OCI-LY3 (cell line): ENCODE data around the gene MCUB.

Source experiments
- H2AFZ ChIP-seq: fragments of 200-600, 300-600 bp; shearing (Covaris generic); 2 replicates; pipeline ENCODE4 v1.6.0; 2014; ENCODE audit warnings: antibody characterized with exemption, low read depth, low read length
- H3K27ac ChIP-seq: fragments of 200-600, 300-600 bp; sonication (generic); 2 replicates; pipeline ENCODE4 v1.5.1; 2014; ENCODE audit warnings: mild to moderate bottlenecking, low read length, moderate library complexity, mixed read lengths
- H3K27me3 ChIP-seq: fragments of 200-600, 300-600 bp; sonication (generic); 2 replicates; pipeline ENCODE4 v1.6.1; 2014; ENCODE audit warnings: low read depth, low read length, mixed read lengths
- H3K36me3 ChIP-seq: fragments of 200-600, 300-600 bp; sonication (generic); replicated peaks from 2 replicates; pipeline ENCODE3; 2014; ENCODE audit warnings: low read depth, low read length, mixed read lengths
- H3K4me1 ChIP-seq: fragments of 300-600, 200-600 bp; sonication (generic); 2 replicates; pipeline ENCODE4 v1.6.1; 2014; ENCODE audit warnings: low read length, mixed read lengths
- H3K4me2 ChIP-seq: fragments of 200-600, 300-600 bp; sonication (generic); 2 replicates; pipeline ENCODE4 v1.6.1; 2014; ENCODE audit warnings: low read length, mixed read lengths
- H3K4me3 ChIP-seq: fragments of 300-600, 200-600 bp; sonication (generic); 2 replicates; pipeline ENCODE4 v1.5.1; 2014; ENCODE audit warnings: antibody characterized with exemption, mild to moderate bottlenecking, low read length, moderate library complexity
- H3K79me2 ChIP-seq: fragments of 300-600, 200-600 bp; shearing (Covaris generic); 2 replicates; pipeline ENCODE4 v1.6.1; 2014; ENCODE audit warnings: mild to moderate bottlenecking, low read length, mixed read lengths
- H3K9ac ChIP-seq: fragments of 300-600, 200-600 bp; shearing (Covaris generic); 2 replicates; pipeline ENCODE4 v1.6.0; 2014; ENCODE audit warnings: mild to moderate bottlenecking, low read length, moderate library complexity
- H3K9me3 ChIP-seq: fragments of 200-600, 300-600 bp; shearing (Covaris generic); 2 replicates; pipeline ENCODE4 v1.6.1; 2014; ENCODE audit warnings: low read length, mixed read lengths; ENCODE audit not compliant: insufficient read depth
- H4K20me1 ChIP-seq: fragments of 200-600, 300-600 bp; sonication (generic); 2 replicates; pipeline ENCODE4 v1.6.1; 2016; ENCODE audit warnings: low read length, mixed read lengths; ENCODE audit not compliant: insufficient read depth
- EZH2phosphoT487 ChIP-seq: fragments of 200-600 bp; shearing (Covaris generic); IDR thresholded peaks from 2 replicates; pipeline ENCODE4 v1.6.1; 2018; ENCODE audit warnings: antibody characterized with exemption, mixed run types, low read depth

MCUB gene

DNA sequence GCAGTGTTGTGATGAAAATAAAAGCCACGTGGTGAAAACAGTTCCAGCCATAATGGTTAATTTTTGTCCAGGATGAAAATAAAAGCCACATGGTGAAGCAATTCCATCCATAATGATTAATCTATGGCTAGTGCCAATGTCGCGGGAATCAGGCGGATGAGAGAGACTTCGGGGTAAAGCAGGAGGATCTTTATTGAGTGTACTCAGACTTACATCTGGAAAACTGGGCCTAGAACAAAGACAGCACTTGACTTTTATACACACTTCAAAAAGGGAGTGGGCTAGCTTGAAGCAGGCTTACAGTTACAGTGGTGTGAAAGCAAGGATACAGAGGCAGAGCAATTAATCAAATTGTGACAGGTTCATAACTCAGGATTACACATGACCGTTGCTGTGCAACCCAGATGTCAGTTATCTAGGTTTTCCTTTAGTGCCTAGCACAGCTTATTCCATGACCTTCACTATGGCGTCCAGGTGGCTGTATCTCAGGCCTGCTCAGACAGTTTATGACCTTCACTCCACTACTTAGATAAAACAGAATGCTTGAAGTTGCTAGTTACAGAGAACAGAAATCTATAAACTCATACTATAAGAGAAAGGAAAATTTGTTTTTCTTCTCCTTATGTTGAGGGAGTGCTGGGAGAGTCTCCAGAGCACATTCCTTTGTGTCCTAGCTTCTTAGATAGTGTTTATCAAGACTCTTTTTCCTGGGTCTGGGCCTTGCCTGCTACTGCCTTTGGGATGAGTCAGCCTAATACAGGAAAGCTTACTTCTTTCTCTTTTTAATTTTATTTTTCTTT is 175.7 kb downstream of the MCUB start:
- Histone ChIP-seq H3K9ac (no peak overlapping the region), H3K79me2 (no peaks in the 10 kb centered on the region), H3K4me3 (no peak overlapping the region), H4K20me1 (no peaks in the 10 kb centered on the region), H3K27ac (no peak overlapping the region), H3K4me1 (peaks cover under 1% of the 10 kb centered on the region; the same call in 1 of the 2 replicates), H3K36me3 (no peaks in the 10 kb centered on the region), H3K4me2 (no peak overlapping the region), H3K9me3 (no peaks in the 10 kb centered on the region), H3K27me3 (no peaks in the 10 kb centered on the region), H2AFZ (no peak overlapping the region)
- TF ChIP-seq EZH2phosphoT487: no peak
